SK-N-SH treated with all-trans-retinoic acid at 6 μM for 48 hours (cell line): ENCODE measurements around the gene PRR5L.

Source experiments
- ATAC-seq: fragments of 200-7000 bp; cut with Tn5 transposase; 3 replicates; pipeline ENCODE4 v1.9.1; 2020; ENCODE audit warnings: mild to moderate bottlenecking, moderate library complexity
- ARNTL ChIP-seq: fragments of 450-650 bp; formaldehyde crosslinking; IDR thresholded peaks from 2 replicates; pipeline ENCODE4 v1.5.0; 2020; ENCODE audit warnings: low read depth, mild to moderate bottlenecking, moderate library complexity, borderline replicate concordance
- BACH2 ChIP-seq: fragments of 250-450 bp; sonication (Bioruptor Pico); IDR thresholded peaks from 2 replicates; pipeline ENCODE4 v1.9.0; 2021; ENCODE audit warnings: mild to moderate bottlenecking, borderline replicate concordance
- CSDC2 ChIP-seq: fragments of 250-450 bp; sonication (Bioruptor Pico); IDR thresholded peaks from 2 replicates; pipeline ENCODE4 v1.5.0; 2020; ENCODE audit warnings: mild to moderate bottlenecking, moderate library complexity
- ESRRG ChIP-seq: fragments of 250-450 bp; sonication (Bioruptor Pico); IDR thresholded peaks from 2 replicates; pipeline ENCODE4 v1.6.1; 2021; ENCODE audit warnings: mild to moderate bottlenecking
- GLIS3 ChIP-seq: fragments of 250-450 bp; sonication (Bioruptor Pico); IDR thresholded peaks from 2 replicates; pipeline ENCODE4 v1.5.0; 2020; ENCODE audit warnings: mild to moderate bottlenecking, moderate library complexity
- ISL1 ChIP-seq: fragments of 250-450 bp; sonication (Bioruptor Pico); IDR thresholded peaks from 2 replicates; pipeline ENCODE4 v2.1.2; 2022; ENCODE audit warnings: mild to moderate bottlenecking, moderate library complexity
- OSR1 ChIP-seq: fragments of 250-450 bp; sonication (Bioruptor Pico); IDR thresholded peaks from 2 replicates; pipeline ENCODE4 v1.8.0; 2022; ENCODE audit warnings: moderate library complexity, mild to moderate bottlenecking, inconsistent platforms
- PPARA ChIP-seq: fragments of 250-450 bp; sonication (Bioruptor Pico); IDR thresholded peaks from 2 replicates; pipeline ENCODE4 v1.5.0; 2020; ENCODE audit warnings: mild to moderate bottlenecking, borderline replicate concordance
- RARB ChIP-seq: fragments of 250-450 bp; sonication (Bioruptor Pico); IDR thresholded peaks from 2 replicates; pipeline ENCODE4 v1.8.0; 2021; ENCODE audit warnings: mild to moderate bottlenecking, moderate library complexity
- SNAI2 ChIP-seq: fragments of 250-450 bp; sonication (Bioruptor Pico); IDR thresholded peaks from 2 replicates; pipeline ENCODE4 v1.5.0; 2020; ENCODE audit warnings: mild to moderate bottlenecking, moderate library complexity
- TCF4 ChIP-seq: fragments of 250-450 bp; sonication (Bioruptor Pico); IDR thresholded peaks from 2 replicates; pipeline ENCODE4 v1.8.0; 2021; ENCODE audit warnings: mild to moderate bottlenecking, moderate library complexity, borderline replicate concordance
- TOX ChIP-seq: fragments of 250-450 bp; sonication (Bioruptor Pico); IDR thresholded peaks from 2 replicates; pipeline ENCODE4 v1.8.0; 2021; ENCODE audit warnings: mild to moderate bottlenecking, moderate library complexity, borderline replicate concordance
- ZNF565 ChIP-seq: fragments of 450-650 bp; formaldehyde crosslinking; conservative IDR thresholded peaks from 2 replicates; pipeline ENCODE4 v1.5.0; 2020; ENCODE audit warnings: low read depth, mild to moderate bottlenecking, moderate library complexity
- ZNF70 ChIP-seq: fragments of 450-650 bp; formaldehyde crosslinking; IDR thresholded peaks from 2 replicates; pipeline ENCODE4 v1.5.0; 2020; ENCODE audit warnings: mild to moderate bottlenecking, moderate library complexity
- TF ChIP-seq, protein P1 (sequence below): fragments of 250-450 bp; sonication (Bioruptor Pico); IDR thresholded peaks from 2 replicates; pipeline ENCODE4 v1.8.0; 2020; ENCODE audit warnings: mild to moderate bottlenecking, moderate library complexity, borderline replicate concordance
- TF ChIP-seq, protein P2 (sequence below): fragments of 250-450 bp; sonication (Bioruptor Pico); IDR thresholded peaks from 2 replicates; pipeline ENCODE4 v1.5.1; 2020; ENCODE audit warnings: low read depth, mild to moderate bottlenecking, moderate library complexity
- TF ChIP-seq, protein P3 (sequence below): fragments of 250-450 bp; sonication (Bioruptor Pico); IDR thresholded peaks from 2 replicates; pipeline ENCODE4 v1.5.1; 2021; ENCODE audit warnings: mild to moderate bottlenecking, moderate library complexity
- TF ChIP-seq, protein P4 (sequence below): fragments of 250-450 bp; sonication (Bioruptor Pico); IDR thresholded peaks from 2 replicates; pipeline ENCODE4 v1.5.0; 2020; ENCODE audit warnings: mild to moderate bottlenecking, moderate library complexity
- TF ChIP-seq, protein P5 (sequence below): fragments of 250-450 bp; sonication (Bioruptor Pico); IDR thresholded peaks from 2 replicates; pipeline ENCODE4 v1.8.0; 2021; ENCODE audit warnings: low read depth, mild to moderate bottlenecking, moderate library complexity, borderline replicate concordance

PRR5L gene

DNA sequence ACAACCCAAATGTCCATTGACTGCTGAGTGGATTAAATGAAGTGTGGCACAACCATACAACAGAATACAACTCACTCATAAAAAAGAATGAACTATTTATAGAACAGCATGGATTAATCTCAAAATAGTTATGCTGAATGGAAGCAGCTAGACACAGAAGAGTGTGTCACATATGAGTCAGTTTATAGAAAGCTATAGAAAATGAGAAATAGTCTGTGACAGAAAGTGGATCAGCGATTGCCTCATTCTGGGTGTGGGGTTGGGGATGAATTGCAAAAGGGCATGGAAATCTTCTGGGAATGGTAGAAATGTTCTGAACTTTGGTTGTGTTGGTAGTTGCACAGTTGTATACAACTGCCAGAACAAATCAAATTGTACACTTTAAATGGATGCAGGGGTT, 37.4 kb downstream of the PRR5L start:
- ATAC-seq: no peak

DNA sequence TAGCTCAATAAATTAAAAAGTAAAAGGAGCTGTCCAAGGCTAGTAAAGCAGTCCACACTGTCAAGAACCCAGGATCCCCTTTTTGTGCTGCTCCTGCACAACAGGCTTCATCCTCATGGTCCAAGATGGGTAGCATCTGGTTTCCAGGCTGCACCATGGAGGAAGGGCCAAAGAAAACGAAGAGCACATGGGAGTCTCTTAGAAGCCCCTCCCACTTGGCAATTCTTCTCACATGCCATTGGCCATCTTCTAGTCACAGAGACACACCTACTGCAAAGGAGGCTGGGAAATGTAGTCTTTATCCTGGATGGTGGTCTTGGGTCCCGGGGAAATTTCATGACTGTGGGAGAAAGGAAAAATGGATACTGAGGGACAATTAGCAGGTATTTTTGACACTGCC, 37.8 kb downstream of the PRR5L start:
- peak; percentile 76 for ATAC-seq
- TF ChIP-seq BACH2 (CRISPR knock-in tag) (no peak), ZNF565 (CRISPR knock-in tag) (no peak), SNAI2 (CRISPR knock-in tag) (no peak), ISL1 (no peak), CSDC2 (CRISPR knock-in tag) (no peak)
- TF ChIP-seq, protein P1, sequence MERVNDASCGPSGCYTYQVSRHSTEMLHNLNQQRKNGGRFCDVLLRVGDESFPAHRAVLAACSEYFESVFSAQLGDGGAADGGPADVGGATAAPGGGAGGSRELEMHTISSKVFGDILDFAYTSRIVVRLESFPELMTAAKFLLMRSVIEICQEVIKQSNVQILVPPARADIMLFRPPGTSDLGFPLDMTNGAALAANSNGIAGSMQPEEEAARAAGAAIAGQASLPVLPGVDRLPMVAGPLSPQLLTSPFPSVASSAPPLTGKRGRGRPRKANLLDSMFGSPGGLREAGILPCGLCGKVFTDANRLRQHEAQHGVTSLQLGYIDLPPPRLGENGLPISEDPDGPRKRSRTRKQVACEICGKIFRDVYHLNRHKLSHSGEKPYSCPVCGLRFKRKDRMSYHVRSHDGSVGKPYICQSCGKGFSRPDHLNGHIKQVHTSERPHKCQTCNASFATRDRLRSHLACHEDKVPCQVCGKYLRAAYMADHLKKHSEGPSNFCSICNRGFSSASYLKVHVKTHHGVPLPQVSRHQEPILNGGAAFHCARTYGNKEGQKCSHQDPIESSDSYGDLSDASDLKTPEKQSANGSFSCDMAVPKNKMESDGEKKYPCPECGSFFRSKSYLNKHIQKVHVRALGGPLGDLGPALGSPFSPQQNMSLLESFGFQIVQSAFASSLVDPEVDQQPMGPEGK (CRISPR knock-in tag): no peak
- TF ChIP-seq, protein P2, sequence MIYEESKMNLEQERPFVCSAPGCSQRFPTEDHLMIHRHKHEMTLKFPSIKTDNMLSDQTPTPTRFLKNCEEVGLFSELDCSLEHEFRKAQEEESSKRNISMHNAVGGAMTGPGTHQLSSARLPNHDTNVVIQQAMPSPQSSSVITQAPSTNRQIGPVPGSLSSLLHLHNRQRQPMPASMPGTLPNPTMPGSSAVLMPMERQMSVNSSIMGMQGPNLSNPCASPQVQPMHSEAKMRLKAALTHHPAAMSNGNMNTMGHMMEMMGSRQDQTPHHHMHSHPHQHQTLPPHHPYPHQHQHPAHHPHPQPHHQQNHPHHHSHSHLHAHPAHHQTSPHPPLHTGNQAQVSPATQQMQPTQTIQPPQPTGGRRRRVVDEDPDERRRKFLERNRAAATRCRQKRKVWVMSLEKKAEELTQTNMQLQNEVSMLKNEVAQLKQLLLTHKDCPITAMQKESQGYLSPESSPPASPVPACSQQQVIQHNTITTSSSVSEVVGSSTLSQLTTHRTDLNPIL (CRISPR knock-in tag): no peak
- TF ChIP-seq, protein P3, sequence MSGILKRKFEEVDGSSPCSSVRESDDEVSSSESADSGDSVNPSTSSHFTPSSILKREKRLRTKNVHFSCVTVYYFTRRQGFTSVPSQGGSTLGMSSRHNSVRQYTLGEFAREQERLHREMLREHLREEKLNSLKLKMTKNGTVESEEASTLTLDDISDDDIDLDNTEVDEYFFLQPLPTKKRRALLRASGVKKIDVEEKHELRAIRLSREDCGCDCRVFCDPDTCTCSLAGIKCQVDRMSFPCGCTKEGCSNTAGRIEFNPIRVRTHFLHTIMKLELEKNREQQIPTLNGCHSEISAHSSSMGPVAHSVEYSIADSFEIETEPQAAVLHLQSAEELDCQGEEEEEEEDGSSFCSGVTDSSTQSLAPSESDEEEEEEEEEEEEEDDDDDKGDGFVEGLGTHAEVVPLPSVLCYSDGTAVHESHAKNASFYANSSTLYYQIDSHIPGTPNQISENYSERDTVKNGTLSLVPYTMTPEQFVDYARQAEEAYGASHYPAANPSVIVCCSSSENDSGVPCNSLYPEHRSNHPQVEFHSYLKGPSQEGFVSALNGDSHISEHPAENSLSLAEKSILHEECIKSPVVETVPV (CRISPR knock-in tag): no peak
- TF ChIP-seq, protein P4, sequence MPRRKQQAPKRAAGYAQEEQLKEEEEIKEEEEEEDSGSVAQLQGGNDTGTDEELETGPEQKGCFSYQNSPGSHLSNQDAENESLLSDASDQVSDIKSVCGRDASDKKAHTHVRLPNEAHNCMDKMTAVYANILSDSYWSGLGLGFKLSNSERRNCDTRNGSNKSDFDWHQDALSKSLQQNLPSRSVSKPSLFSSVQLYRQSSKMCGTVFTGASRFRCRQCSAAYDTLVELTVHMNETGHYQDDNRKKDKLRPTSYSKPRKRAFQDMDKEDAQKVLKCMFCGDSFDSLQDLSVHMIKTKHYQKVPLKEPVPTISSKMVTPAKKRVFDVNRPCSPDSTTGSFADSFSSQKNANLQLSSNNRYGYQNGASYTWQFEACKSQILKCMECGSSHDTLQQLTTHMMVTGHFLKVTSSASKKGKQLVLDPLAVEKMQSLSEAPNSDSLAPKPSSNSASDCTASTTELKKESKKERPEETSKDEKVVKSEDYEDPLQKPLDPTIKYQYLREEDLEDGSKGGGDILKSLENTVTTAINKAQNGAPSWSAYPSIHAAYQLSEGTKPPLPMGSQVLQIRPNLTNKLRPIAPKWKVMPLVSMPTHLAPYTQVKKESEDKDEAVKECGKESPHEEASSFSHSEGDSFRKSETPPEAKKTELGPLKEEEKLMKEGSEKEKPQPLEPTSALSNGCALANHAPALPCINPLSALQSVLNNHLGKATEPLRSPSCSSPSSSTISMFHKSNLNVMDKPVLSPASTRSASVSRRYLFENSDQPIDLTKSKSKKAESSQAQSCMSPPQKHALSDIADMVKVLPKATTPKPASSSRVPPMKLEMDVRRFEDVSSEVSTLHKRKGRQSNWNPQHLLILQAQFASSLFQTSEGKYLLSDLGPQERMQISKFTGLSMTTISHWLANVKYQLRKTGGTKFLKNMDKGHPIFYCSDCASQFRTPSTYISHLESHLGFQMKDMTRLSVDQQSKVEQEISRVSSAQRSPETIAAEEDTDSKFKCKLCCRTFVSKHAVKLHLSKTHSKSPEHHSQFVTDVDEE (CRISPR knock-in tag): no peak

More for the DNA sequence above, 37.4 kb downstream of the PRR5L start:
- TF ChIP-seq OSR1 (CRISPR knock-in tag) (no peak), TOX (CRISPR knock-in tag) (no peak), ZNF565 (CRISPR knock-in tag) (no peak), ISL1 (no peak), BACH2 (CRISPR knock-in tag) (no peak), SNAI2 (CRISPR knock-in tag) (no peak), GLIS3 (CRISPR knock-in tag) (no peak), RARB (CRISPR knock-in tag) (no peak), TCF4 (CRISPR knock-in tag) (no peak), ESRRG (CRISPR knock-in tag) (no peak), ZNF70 (no peak), ARNTL (CRISPR knock-in tag) (no peak)
- TF ChIP-seq, protein P5, sequence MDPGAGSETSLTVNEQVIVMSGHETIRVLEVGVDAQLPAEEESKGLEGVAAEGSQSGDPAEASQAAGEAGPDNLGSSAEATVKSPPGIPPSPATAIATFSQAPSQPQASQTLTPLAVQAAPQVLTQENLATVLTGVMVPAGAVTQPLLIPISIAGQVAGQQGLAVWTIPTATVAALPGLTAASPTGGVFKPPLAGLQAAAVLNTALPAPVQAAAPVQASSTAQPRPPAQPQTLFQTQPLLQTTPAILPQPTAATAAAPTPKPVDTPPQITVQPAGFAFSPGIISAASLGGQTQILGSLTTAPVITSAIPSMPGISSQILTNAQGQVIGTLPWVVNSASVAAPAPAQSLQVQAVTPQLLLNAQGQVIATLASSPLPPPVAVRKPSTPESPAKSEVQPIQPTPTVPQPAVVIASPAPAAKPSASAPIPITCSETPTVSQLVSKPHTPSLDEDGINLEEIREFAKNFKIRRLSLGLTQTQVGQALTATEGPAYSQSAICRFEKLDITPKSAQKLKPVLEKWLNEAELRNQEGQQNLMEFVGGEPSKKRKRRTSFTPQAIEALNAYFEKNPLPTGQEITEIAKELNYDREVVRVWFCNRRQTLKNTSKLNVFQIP (CRISPR knock-in tag): no peak
- TF ChIP-seq, protein P1 (CRISPR knock-in tag): no peak

DNA sequence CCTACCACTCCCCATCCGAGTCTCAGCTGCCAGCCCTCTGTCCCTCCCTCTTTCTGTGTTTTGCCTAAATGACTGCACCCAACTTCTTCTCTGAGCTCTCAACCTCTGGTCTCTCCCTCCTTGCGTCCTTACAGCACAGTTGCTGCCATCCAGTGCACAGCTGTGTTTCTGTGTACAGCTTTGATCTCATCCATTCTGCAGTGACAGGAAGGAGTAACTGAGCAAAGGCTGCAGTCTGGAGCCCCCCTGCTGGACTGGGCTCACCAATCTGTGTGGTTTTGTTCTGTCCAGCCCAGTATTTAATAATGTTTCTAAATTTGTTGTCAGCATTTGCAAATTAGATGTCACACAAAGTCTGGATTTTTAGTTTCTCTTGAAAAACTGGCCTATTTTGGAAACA, 43.8 kb downstream of the PRR5L start:
- no peak; the same call in 2 of the 3 replicates for ATAC-seq
- TF ChIP-seq, protein P2 (CRISPR knock-in tag): no peak
- TF ChIP-seq PPARA (no peak), GLIS3 (CRISPR knock-in tag) (no peak), TOX (CRISPR knock-in tag) (no peak), ZNF70 (no peak), OSR1 (CRISPR knock-in tag) (no peak)
